ENCODE results near the gene APOL6.
"Not testable (repeated sequence)": the region's sequence is repeated elsewhere in the genome, so short reads cannot be mapped to it uniquely, and the experiment has no call there.

APOL6 gene

DNA sequence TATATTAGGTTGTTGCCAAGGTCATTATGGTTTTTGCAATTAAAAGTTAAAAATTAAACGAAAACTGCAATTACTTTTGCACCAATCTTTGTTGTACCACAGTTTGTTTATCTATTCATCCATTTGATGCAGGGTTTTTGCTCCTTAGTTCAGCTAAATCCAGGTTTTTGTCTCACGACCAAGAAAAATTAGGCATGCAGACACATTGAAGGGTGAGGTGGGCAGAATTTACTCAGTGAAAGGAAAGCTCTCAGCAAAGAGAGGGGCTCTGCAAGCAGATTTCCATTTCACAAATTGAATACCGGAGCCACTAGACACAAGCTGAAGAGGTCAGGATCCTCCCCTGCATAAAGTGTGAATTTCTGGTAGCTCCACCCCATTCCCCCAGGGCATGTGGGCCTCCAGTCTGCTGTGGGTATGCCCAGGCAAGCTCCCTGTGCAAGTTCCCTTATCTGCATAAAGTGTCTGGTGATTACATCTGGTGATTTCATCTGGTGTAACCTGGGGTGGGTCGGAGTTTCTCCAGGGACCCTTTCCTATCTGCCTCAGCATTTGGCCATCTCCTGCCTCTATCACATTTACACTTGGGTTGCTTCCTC is 33.3 kb downstream of the APOL6 start:
- no peak for DNase-seq

- DNase-seq = no peak
These were observed 35.3 kb downstream of the APOL6 start for GRCh38 chr22:35683560-35683959.

DNA sequence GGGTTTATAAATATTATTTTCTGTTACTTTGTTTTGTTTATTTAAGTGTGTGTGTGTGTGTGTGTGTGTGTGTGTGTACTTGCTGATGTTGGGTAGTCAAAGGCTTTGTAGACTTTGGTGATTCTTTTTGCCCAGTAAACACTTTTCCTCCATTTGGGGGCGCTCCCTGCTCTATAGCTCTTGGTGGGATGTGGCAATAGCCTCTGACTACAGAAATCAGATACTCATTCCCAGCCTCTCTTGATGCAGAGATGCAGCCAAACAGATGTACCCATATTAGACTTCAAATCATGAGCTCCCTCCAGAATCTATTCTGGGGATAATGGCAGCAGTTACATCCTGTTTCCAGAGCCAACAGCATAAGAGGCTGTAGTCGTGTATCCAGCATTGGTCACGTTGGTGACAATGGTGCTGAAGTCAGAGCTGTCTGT is 36.0 kb downstream of the APOL6 start:
- peak; percentile 38 for DNase-seq

GRCh38 chr22:35684732-35685131 is 36.5 kb downstream of the APOL6 start:
- DNase-seq = no peak

GRCh38 chr22:35685731-35686130 is 37.5 kb downstream of the APOL6 start:
- peak; percentile 40 for DNase-seq

GRCh38 chr22:35686298-35686697 is 38.1 kb downstream of the APOL6 start:
- DNase-seq = no peak

GRCh38 chr22:35687461-35687860 is 39.2 kb downstream of the APOL6 start:
- no peak for DNase-seq

- no peak for DNase-seq
These were observed 40.8 kb downstream of the APOL6 start for GRCh38 chr22:35688913-35689675.

GRCh38 chr22:35690001-35690400 is 41.8 kb downstream of the APOL6 start:
- no peak for DNase-seq

DNA sequence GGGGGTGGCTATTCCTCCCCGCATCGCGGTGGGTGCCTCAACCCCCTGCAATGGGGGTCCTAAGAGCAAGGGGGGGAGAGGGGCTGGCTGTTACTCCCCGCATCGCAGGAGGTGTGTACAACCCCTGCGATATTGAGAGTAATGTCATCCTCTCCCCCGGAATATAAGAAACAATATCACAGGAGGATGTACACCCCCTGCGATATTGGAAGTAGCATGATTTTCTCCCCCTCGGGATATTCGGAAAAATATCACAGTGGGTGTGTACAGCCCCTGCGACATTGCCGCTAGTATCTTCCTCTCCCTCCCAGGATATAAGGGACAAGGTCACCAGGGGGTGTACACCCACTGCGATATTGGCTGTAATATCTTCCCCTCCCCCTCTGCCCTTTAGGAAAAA is 47.0 kb downstream of the APOL6 start:
- DNase-seq = no peak

GRCh38 chr22:35697142-35697541 is 48.9 kb downstream of the APOL6 start:
- no peak for DNase-seq

DNA sequence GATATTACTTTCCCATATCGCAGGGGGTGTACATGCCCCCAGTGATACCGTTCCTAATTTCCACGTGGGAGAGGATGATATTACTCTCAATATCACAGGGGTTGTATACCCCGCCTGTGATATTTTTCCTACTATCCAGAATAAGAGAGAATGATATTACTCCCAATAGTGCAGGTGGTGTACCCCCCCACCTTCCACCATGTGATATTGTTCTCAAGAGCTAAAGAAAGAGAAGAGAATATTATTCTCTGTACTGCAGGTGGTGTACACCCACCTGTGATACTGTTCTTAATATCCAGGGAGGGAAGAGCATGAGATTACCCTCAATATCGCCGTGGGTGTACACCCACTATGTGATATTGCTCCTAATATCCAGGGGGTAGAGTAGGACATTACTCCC is 51.6 kb downstream of the APOL6 start:
- not testable (repeated sequence) for DNase-seq

- no peak for DNase-seq
These were observed 55.8 kb downstream of the APOL6 start for GRCh38 chr22:35703861-35704584.

- DNase-seq = peak; percentile 89
These were observed 56.9 kb downstream of the APOL6 start for GRCh38 chr22:35705141-35705540.

DNA sequence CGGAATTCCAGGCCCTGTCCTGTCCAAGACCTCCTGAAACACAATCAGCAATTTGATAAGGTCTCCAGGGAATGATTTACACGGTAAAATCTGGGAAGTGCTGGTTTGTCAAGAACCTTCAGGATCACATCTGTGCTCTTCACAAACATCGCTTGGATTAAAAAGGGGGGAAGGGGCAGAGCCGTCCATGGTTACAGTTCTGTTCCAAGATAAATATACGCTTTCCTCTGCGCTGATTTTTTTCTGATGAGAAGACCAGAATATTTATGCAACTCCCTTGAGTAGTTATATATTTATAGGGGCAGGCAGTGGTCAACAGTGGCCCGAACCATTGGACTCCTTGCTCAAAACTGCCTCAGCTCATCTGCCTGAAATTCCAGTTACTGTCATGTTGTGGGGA is 60.2 kb downstream of the APOL6 start:
- no peak for DNase-seq

DNA sequence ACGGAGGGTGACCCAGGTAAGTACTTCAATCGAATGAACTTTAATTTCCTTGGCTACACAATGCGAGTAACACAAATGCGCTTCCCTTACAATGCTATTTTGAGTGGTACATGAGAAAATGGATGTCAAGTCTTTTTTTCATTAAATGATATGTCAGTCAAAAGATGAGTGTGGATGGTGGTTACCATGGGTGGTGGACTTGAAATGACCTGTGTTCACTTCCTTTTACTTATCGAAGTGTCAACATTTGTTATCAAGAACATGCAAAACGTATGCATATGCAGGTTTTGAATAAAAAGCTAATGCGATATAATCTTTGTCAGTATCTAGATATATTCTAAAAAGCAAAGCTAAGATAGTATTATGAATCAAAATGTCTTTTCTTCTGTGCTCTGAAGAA is 60.7 kb downstream of the APOL6 start:
- DNase-seq = no peak

- no peak for DNase-seq
These were observed 63.1 kb downstream of the APOL6 start for GRCh38 chr22:35711336-35711735.

DNA sequence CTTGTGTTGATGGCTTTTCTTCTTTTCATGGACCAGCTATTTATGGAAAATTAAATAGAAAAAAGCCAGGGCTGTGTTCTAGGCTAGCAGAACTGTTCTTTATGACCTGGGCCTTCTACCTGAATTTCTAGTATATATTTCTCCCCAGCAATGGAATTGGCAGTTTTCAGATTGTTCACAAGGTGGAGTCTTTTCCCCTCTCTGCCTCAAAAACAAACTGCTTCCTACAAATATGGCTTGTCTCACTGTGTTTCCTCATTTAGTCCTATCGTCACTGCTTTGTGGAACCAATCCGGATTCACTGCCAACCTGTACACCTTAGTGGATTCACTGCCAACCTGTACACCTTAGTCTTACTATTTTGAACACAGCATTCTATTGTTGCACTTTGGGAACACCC is 64.4 kb downstream of the APOL6 start:
- no peak for DNase-seq

DNA sequence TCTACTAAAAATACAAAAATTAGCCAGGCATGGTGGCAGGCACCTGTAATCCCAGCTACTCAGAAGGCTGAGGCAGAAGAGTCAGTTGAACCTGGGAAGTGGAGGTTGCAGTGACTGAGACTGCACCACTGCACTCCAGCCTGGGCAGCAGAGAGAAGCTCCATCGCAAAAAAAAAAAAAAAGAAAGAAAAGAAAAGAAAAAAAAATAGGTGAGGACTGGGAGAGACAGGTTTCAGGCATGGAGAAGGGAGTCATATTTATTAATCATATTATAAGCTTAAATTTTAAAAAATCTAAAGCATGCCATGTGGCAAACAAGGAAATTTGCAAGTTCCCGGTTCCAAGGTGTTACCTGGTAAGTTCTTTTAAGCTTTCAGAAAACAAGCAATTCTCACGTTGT is 69.3 kb downstream of the APOL6 start, which contains the start of gene APOL5:
Gene APOL5 (plus strand): TSS at position 301 of the 400 bp plus-strand sequence. CDS start 0 bp downstream, at position 301.
- no peak for DNase-seq

All from EL (cell line).